ENCODE results near the gene MYO1G. TPM values are rescaled to one million over a fixed set of nuclear protein-coding genes. Genes with fewer than 3 reads are reported as not detected.

Gene MYO1G
- total and polyA plus RNA-seq, 10 of the 15 experiments (the other 5 are each of a cell fraction or from before 2014, with no cell fraction given) = 1.8 to 232 (median 134) TPM

DNA sequence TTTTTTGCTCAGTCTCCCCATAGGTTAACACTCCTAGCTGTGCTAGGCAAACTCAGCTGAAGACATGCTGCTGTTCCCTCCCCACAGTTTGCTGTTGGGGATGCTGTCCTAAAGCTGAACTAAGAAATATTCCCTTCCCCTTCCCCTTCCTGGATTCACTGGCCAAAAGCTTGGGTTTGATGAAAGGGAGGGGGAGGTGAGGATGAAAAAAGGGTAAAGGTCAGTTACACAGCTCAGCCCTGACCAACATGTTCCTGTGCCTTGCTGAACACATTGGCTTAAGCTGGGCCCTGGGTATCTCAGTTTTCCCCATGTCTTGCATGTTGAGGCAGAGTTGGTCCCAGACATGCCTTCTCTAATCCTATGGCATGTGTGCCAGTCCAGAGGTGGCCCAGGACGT lies 36.5 kb upstream of the MYO1G start:
- intact Hi-C loops (cut with micrococcal nuclease; ENCODE audit: unreplicated experiment) (no loop called here), in situ Hi-C loops (cut with MboI) (no loop called here)
- Histone ChIP-seq H2AFZ (ENCODE audit: control insufficient read depth, low read depth, low read length) (no peak overlapping the region), H3K27ac (ENCODE audit: control insufficient read depth, insufficient read depth) (no peak overlapping the region), H3K27me3 (replicated peaks in 1 of 2; ENCODE audit: control insufficient read depth in 2 of 2, insufficient read depth in 2 of 2, low read length in 1 of 2) (no peaks in the 10 kb centered on the region), H3K4me2 (ENCODE audit: control insufficient read depth, insufficient read depth) (no peak overlapping the region), H3K79me2 (ENCODE audit: control insufficient read depth, insufficient read depth, low read length) (peaks cover 4% of the 10 kb centered on the region), H3K9ac (ENCODE audit: control insufficient read depth, insufficient read depth, low read length) (no peak overlapping the region), H3K36me3 (ENCODE audit: control insufficient read depth in 2 of 2, insufficient read depth in 2 of 2, low read length in 1 of 2) (peaks cover 0 to 8% of the 10 kb centered on the region in 2 experiments; a peak in 2 of 4 replicates), H3K4me1 (ENCODE audit: control insufficient read depth, insufficient read depth, low read length) (no peaks in the 10 kb centered on the region), H3K4me3 (no peak overlapping the region), H4K20me1 (ENCODE audit: control insufficient read depth, insufficient read depth) (no peaks in the 10 kb centered on the region; the same call in 1 of the 2 replicates), H3K9me3 (replicated peaks; ENCODE audit: control insufficient read depth, insufficient read depth, low read length) (no peaks in the 10 kb centered on the region; the same call in 2 of the 3 replicates)
- DNase-seq (ENCODE audit: low read depth, low spot score) (no peak), FAIRE-seq (no peak), ATAC-seq (no peak)
- WGBS (ENCODE audit: insufficient coverage, insufficient replicate concordance, low lambda C conversion rate, missing lambda C conversion rate) = 69% methylated on average over 1 of the region's 1 CpG
- TF ChIP-seq, protein P1, sequence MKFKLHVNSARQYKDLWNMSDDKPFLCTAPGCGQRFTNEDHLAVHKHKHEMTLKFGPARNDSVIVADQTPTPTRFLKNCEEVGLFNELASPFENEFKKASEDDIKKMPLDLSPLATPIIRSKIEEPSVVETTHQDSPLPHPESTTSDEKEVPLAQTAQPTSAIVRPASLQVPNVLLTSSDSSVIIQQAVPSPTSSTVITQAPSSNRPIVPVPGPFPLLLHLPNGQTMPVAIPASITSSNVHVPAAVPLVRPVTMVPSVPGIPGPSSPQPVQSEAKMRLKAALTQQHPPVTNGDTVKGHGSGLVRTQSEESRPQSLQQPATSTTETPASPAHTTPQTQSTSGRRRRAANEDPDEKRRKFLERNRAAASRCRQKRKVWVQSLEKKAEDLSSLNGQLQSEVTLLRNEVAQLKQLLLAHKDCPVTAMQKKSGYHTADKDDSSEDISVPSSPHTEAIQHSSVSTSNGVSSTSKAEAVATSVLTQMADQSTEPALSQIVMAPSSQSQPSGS (IDR thresholded peaks at IDR 0.05; ENCODE audit: low read length) = no peak
- no peak for TF ChIP-seq ZNF274 (IDR thresholded peaks at IDR 0.05; ENCODE audit: insufficient read depth, insufficient read length)
- no peak for TF ChIP-seq TAF1 (IDR thresholded peaks at IDR 0.05; ENCODE audit: borderline replicate concordance, low read depth, low read length)
- TF ChIP-seq EGR1 (IDR thresholded peaks at IDR 0.05; ENCODE audit: borderline replicate concordance in 1 of 2, low read depth in 2 of 2, low read length in 2 of 2) = no peak
- TF ChIP-seq, protein P2, sequence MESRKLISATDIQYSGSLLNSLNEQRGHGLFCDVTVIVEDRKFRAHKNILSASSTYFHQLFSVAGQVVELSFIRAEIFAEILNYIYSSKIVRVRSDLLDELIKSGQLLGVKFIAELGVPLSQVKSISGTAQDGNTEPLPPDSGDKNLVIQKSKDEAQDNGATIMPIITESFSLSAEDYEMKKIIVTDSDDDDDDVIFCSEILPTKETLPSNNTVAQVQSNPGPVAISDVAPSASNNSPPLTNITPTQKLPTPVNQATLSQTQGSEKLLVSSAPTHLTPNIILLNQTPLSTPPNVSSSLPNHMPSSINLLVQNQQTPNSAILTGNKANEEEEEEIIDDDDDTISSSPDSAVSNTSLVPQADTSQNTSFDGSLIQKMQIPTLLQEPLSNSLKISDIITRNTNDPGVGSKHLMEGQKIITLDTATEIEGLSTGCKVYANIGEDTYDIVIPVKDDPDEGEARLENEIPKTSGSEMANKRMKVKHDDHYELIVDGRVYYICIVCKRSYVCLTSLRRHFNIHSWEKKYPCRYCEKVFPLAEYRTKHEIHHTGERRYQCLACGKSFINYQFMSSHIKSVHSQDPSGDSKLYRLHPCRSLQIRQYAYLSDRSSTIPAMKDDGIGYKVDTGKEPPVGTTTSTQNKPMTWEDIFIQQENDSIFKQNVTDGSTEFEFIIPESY (IDR thresholded peaks at IDR 0.05) = no peak
- no peak for TF ChIP-seq ZNF622 (IDR thresholded peaks at IDR 0.05)
- no peak for TF ChIP-seq KAT2A (conservative IDR thresholded peaks at IDR 0.05; ENCODE audit: control insufficient read depth, low read depth, low read length)
- TF ChIP-seq, protein P3, sequence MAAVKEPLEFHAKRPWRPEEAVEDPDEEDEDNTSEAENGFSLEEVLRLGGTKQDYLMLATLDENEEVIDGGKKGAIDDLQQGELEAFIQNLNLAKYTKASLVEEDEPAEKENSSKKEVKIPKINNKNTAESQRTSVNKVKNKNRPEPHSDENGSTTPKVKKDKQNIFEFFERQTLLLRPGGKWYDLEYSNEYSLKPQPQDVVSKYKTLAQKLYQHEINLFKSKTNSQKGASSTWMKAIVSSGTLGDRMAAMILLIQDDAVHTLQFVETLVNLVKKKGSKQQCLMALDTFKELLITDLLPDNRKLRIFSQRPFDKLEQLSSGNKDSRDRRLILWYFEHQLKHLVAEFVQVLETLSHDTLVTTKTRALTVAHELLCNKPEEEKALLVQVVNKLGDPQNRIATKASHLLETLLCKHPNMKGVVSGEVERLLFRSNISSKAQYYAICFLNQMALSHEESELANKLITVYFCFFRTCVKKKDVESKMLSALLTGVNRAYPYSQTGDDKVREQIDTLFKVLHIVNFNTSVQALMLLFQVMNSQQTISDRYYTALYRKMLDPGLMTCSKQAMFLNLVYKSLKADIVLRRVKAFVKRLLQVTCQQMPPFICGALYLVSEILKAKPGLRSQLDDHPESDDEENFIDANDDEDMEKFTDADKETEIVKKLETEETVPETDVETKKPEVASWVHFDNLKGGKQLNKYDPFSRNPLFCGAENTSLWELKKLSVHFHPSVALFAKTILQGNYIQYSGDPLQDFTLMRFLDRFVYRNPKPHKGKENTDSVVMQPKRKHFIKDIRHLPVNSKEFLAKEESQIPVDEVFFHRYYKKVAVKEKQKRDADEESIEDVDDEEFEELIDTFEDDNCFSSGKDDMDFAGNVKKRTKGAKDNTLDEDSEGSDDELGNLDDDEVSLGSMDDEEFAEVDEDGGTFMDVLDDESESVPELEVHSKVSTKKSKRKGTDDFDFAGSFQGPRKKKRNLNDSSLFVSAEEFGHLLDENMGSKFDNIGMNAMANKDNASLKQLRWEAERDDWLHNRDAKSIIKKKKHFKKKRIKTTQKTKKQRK (IDR thresholded peaks at IDR 0.05; ENCODE audit: low read depth, low read length) = no peak
- ChIA-PET RAD21 (ENCODE audit: unreplicated experiment) (interaction anchor here (0.9 to 2.5 kb wide), 8 partner anchors 11 to 96 kb away, joined by 3 to 10 read pairs (median 3); partner anchors contain the start of genes CCM2, MYO1G and TBRG4), CTCF (interaction anchor here (1.1 to 2.1 kb wide), 5 partner anchors 11 to 133 kb away, joined by 3 to 8 read pairs (median 3); no protein-coding TSS in a partner anchor), SMC1A (ENCODE audit: uncharacterized antibody, unreplicated experiment) (interaction anchor here (1.1 to 2.4 kb wide), 5 partner anchors 11 to 42 kb away, joined by 3 to 15 read pairs (median 5); no protein-coding TSS in a partner anchor), POLR2A (interaction anchor here (0.5 to 2.0 kb wide), 3 partner anchors 8 to 94 kb away, joined by 5 to 9 read pairs (median 7); no protein-coding TSS in a partner anchor)
- no TSS peak for BruUV-seq (replicated peaks)

Data from GM12878 (cell line).